K562 (cell line): ENCODE data around the gene LPIN3. TPM values are rescaled to one million over a fixed set of nuclear protein-coding genes. Genes with fewer than 3 reads are reported as not detected.

Experiments
- ATAC-seq: fragments of 200-7000 bp; cut with Tn5 transposase; 3 replicates; pipeline ENCODE4 v1.9.1; 2020; ENCODE audit warnings: moderate library complexity
- BruUV-seq: library from RNA; stranded (reverse); fragments of 400-500 nt; replicated peaks from 2 replicates; lab custom pipeline; 2021; lab: Mats Ljungman, UMichigan
- CTCF ChIA-PET: fragments of 300-600 bp; formaldehyde crosslinking; extraction: SDS; loops from one replicate; lab custom pipeline; 2021; ENCODE audit warnings: low intra/inter-chr PET ratio; lab: Yijun Ruan, JAX
- POLR2A ChIA-PET: fragments of 300-600, 350-650 bp; sonication (Branson Sonifier 250); formaldehyde crosslinking; extraction: SDS; loops from one replicate; lab custom pipeline; 2021; ENCODE audit warnings: antibody characterized with exemption, inconsistent platforms; lab: Yijun Ruan, JAX
- DNase-seq, 4 experiments: peaks; one replicate each; pipeline versions ENCODE4 v3.0.0 to v3.0.0-alpha.2; 2011 to 2018; ENCODE audit warnings: low spot score in 3 of 4, mixed read lengths in 3 of 4; ENCODE audit errors: extremely low read depth in 1 of 4
- FAIRE-seq: peaks from 2 replicates; lab custom pipeline; 2011; peaks lifted over from hg19 to GRCh38; lab: Jason Lieb, UNC
- H2AFZ ChIP-seq: 2 replicates; pipeline ENCODE4 v1.6.0; 2011; ENCODE audit warnings: low read depth, low read length, control low read depth, inconsistent platforms
- H3K27ac ChIP-seq: fragments of 200-600 bp; 3 replicates; pipeline ENCODE4 v1.8.0; 2011; ENCODE audit warnings: low read depth, mild to moderate bottlenecking, control low read depth, inconsistent platforms, low read length, moderate library complexity, mixed read lengths; ENCODE audit errors: extremely low read depth
- H3K27me3 ChIP-seq, 2 experiments: fragments of 300-600 bp in 1 of 2; 2 replicates in 1 of 2; 3 replicates in 1 of 2; pipeline versions ENCODE4 v1.6.0 to v1.8.0; 2011; ENCODE audit warnings: inconsistent platforms in 2 of 2, low read length in 2 of 2, mild to moderate bottlenecking in 1 of 2, mixed read lengths in 1 of 2, moderate library complexity in 1 of 2; ENCODE audit not compliant: control insufficient read depth in 2 of 2, insufficient read depth in 2 of 2
- H3K36me3 ChIP-seq: fragments of 300-600 bp; 3 replicates; pipeline ENCODE4 v1.8.0; 2011; ENCODE audit warnings: mild to moderate bottlenecking, low read length, inconsistent platforms; ENCODE audit not compliant: control insufficient read depth, insufficient read depth
- H3K4me1 ChIP-seq, 2 experiments: fragments of 200-600 bp in 1 of 2; replicated peaks in 1 of 2; 2 replicates in 1 of 2; 3 replicates in 1 of 2; pipeline versions ENCODE4 v1.5.1 to v1.8.0; 2011; ENCODE audit warnings: inconsistent platforms in 2 of 2, low read length in 2 of 2, mild to moderate bottlenecking in 1 of 2, mixed read lengths in 1 of 2, moderate library complexity in 1 of 2; ENCODE audit not compliant: control insufficient read depth in 2 of 2, insufficient read depth in 2 of 2
- H3K4me2 ChIP-seq: 2 replicates; pipeline ENCODE4 v1.6.1; 2011; ENCODE audit warnings: low read length, control low read depth, inconsistent platforms, mixed read lengths; ENCODE audit not compliant: insufficient read depth
- H3K4me3 ChIP-seq: fragments of 200-600 bp; sonication (generic), shearing (Covaris generic); 2 replicates; pipeline ENCODE4 v1.5.1; 2016; ENCODE audit warnings: control low read depth, inconsistent platforms
- H3K79me2 ChIP-seq: fragments of 200-600 bp; 3 replicates; pipeline ENCODE4 v1.8.0; 2011; ENCODE audit warnings: low read length, inconsistent platforms; ENCODE audit not compliant: control insufficient read depth, insufficient read depth
- H3K9ac ChIP-seq, 2 experiments: 2 replicates each; pipeline versions ENCODE4 v1.6.0 to v1.6.1; 2011; ENCODE audit warnings: low read depth in 2 of 2, low read length in 2 of 2, control low read depth in 1 of 2, inconsistent platforms in 1 of 2, mild to moderate bottlenecking in 1 of 2, mixed read lengths in 1 of 2; ENCODE audit not compliant: insufficient read depth in 1 of 2
- H3K9me1 ChIP-seq: one replicate; pipeline ENCODE4 v1.6.0; 2011; ENCODE audit warnings: inconsistent platforms, mild to moderate bottlenecking, low read length, moderate library complexity; ENCODE audit not compliant: control insufficient read depth, insufficient read depth
- H3K9me3 ChIP-seq: replicated peaks from 2 replicates; pipeline ENCODE4 v1.5.1; 2011; ENCODE audit warnings: low read depth, low read length, inconsistent platforms; ENCODE audit not compliant: control insufficient read depth, insufficient read depth
- H4K20me1 ChIP-seq: replicated peaks from 2 replicates; pipeline ENCODE4 v1.6.1; 2011; ENCODE audit warnings: low read length, inconsistent platforms, mixed read lengths; ENCODE audit not compliant: control insufficient read depth, insufficient read depth
- BRF2 ChIP-seq: IDR thresholded peaks from 3 replicates; pipeline ENCODE4 v1.6.1; 2011; ENCODE audit warnings: borderline replicate concordance, mild to moderate bottlenecking; ENCODE audit not compliant: insufficient read length, insufficient read depth
- CBFA2T2 ChIP-seq: fragments of 450-650 bp; conservative IDR thresholded peaks from 2 replicates; pipeline ENCODE4 v1.6.1; 2017; ENCODE audit warnings: mild to moderate bottlenecking
- CBFA2T3 ChIP-seq: fragments of 450-650 bp; IDR thresholded peaks from 2 replicates; pipeline ENCODE4 v1.6.1; 2017
- CEBPG ChIP-seq, 3 experiments: fragments of 200-800 bp in 1 of 3; sonication (Bioruptor generic) in 1 of 3; sonication (generic) in 1 of 3; formaldehyde crosslinking in 1 of 3; IDR thresholded peaks in 2 of 3; conservative IDR thresholded peaks in 1 of 3; 2 replicates each; pipeline versions ENCODE4 v1.6.1 to v1.8.0; 2016 to 2022; ENCODE audit warnings: missing compliant biosample characterization in 2 of 3, missing genetic modification characterization in 2 of 3, mild to moderate bottlenecking in 1 of 3, missing genetic modification reagents in 1 of 3
- ERF ChIP-seq: fragments of 450-650 bp; formaldehyde crosslinking; IDR thresholded peaks from 2 replicates; pipeline ENCODE4 v1.4.0; 2020; ENCODE audit warnings: mild to moderate bottlenecking, mixed read lengths
- HNRNPLL ChIP-seq: fragments of 200-400 bp; formaldehyde crosslinking; IDR thresholded peaks from 2 replicates; pipeline ENCODE4 v1.6.1; 2017; ENCODE audit warnings: low read length, low read depth, mild to moderate bottlenecking; ENCODE audit not compliant: poor library complexity, severe bottlenecking
- JUND ChIP-seq, 2 experiments: IDR thresholded peaks; 2 replicates in 1 of 2; 3 replicates in 1 of 2; pipeline ENCODE4 v1.6.1; 2011; ENCODE audit warnings: borderline replicate concordance in 2 of 2, low read depth in 2 of 2, low read length in 2 of 2, improper control_type of control experiment in 1 of 2, missing biosample characterization in 1 of 2, missing genetic modification characterization in 1 of 2, missing genetic modification reagents in 1 of 2
- MAZ ChIP-seq, 2 experiments: fragments of 450-650 bp in 1 of 2; sonication (generic) in 1 of 2; formaldehyde crosslinking; IDR thresholded peaks in 1 of 2; conservative IDR thresholded peaks in 1 of 2; 2 replicates each; pipeline versions ENCODE4 v1.4.0 to v1.5.0; 2020; ENCODE audit warnings: mild to moderate bottlenecking in 1 of 2, missing genetic modification reagents in 1 of 2
- NCOR1 ChIP-seq: fragments of 450-650 bp; IDR thresholded peaks from 2 replicates; pipeline ENCODE4 v1.6.1; 2016; ENCODE audit warnings: mild to moderate bottlenecking, moderate library complexity
- POLR2AphosphoS5 ChIP-seq: IDR thresholded peaks from 2 replicates; pipeline ENCODE4 v1.6.1; 2011; ENCODE audit warnings: mild to moderate bottlenecking, low read depth, low read length, moderate library complexity; ENCODE audit not compliant: control insufficient read depth, insufficient read depth
- RHOXF2B ChIP-seq: fragments of 250-450 bp; sonication (Bioruptor Pico); conservative IDR thresholded peaks from 2 replicates; pipeline ENCODE4 v1.5.1; 2021
- RNF2 ChIP-seq: sonication (generic); IDR thresholded peaks from 2 replicates; pipeline ENCODE4 v1.6.1; 2016
- SAP30 ChIP-seq: fragments of 200-600 bp; sonication (generic); IDR thresholded peaks from 2 replicates; pipeline ENCODE4 v1.6.1; 2012; ENCODE audit warnings: borderline replicate concordance, low read depth, mild to moderate bottlenecking, moderate library complexity, low read length, control low read depth, inconsistent platforms; ENCODE audit not compliant: insufficient read depth, poor library complexity, severe bottlenecking
- SMAD4 ChIP-seq: fragments of 250-450 bp; sonication (Bioruptor Pico); conservative IDR thresholded peaks from 2 replicates; pipeline ENCODE4 v1.8.0; 2021; ENCODE audit warnings: inconsistent platforms, mild to moderate bottlenecking, moderate library complexity
- SMARCA4 ChIP-seq: fragments of 450-650 bp; IDR thresholded peaks from 2 replicates; pipeline ENCODE4 v1.6.1; 2016
- SMARCE1 ChIP-seq: fragments of 450-650 bp; IDR thresholded peaks from 2 replicates; pipeline ENCODE4 v1.7.1; 2016; ENCODE audit warnings: mild to moderate bottlenecking
- TAL1 ChIP-seq: fragments of 450-650 bp; IDR thresholded peaks from 2 replicates; pipeline ENCODE4 v1.6.1; 2016; ENCODE audit warnings: mild to moderate bottlenecking
- TBL1XR1 ChIP-seq, 2 experiments: IDR thresholded peaks; 2 replicates each; pipeline ENCODE4 v1.6.1; 2012; ENCODE audit warnings: improper control_type of control experiment in 2 of 2, low read length in 2 of 2, mild to moderate bottlenecking in 1 of 2
- TCF7 ChIP-seq: sonication (generic); IDR thresholded peaks from 2 replicates; pipeline ENCODE4 v1.6.1; 2016; ENCODE audit warnings: antibody characterized with exemption, borderline replicate concordance
- TEAD2 ChIP-seq: fragments of 450-650 bp; IDR thresholded peaks from 2 replicates; pipeline ENCODE4 v1.6.1; 2016; ENCODE audit warnings: missing genetic modification characterization, control low read depth, missing compliant biosample characterization
- TRIM24 ChIP-seq, 2 experiments: fragments of 450-650 bp; IDR thresholded peaks; 2 replicates each; pipeline ENCODE4 v1.6.1; 2016
- ZNF436 ChIP-seq: fragments of 250-450, 450-650 bp; sonication (Bioruptor Pico); formaldehyde crosslinking; IDR thresholded peaks from 2 replicates; pipeline ENCODE4 v1.7.0; 2020; ENCODE audit warnings: mild to moderate bottlenecking
- WGBS: fragments of 100-300 bp; shearing (Covaris generic); methylation state at CpG from one replicate; pipeline ENCODE4 v1.1.6; 2016; ENCODE audit warnings: low coverage, mixed read lengths; ENCODE audit not compliant: insufficient coverage; ENCODE audit errors: missing lambda C conversion rate; 5-methylcytosine and 5-hydroxymethylcytosine counted together
- in situ Hi-C: fragments of 300-500 bp; cut with MboI; formaldehyde crosslinking; loops from 4 replicates; pipeline ENCODE4 v1.15.0; 2018; ENCODE audit warnings: inconsistent platforms, mixed read lengths
- intact Hi-C: fragments of 100-400 bp; cut with micrococcal nuclease; formaldehyde crosslinking; loops from 2 replicates; pipeline ENCODE4 v1.14.2; 2022
- polyA plus RNA-seq, 8 experiments: library from polyadenylated mRNA; depleted of rRNA in 4 of 8; stranded (reverse) in 5 of 8; unstranded in 3 of 8; fragments of >200 nt; fragmentation: Nextera tagmentation in 2 of 8; fragmentation: Illumina TruSeq in 1 of 8; extraction: Ambion mirVana in 2 of 8; extraction: Trizol in 1 of 8; gene quantifications; 2 replicates each; pipeline versions ENCODE4 v1.2.1 to v1.2.3, GENCODE V29; 2011 to 2014; ENCODE audit warnings: inconsistent platforms in 1 of 8, missing spikeins in 1 of 8
- total RNA-seq, 7 experiments: library from RNA; depleted of rRNA in 6 of 7; stranded (reverse); fragments of >200 nt in 6 of 7; fragmentation: Illumina TruSeq in 2 of 7; extraction: Trizol in 2 of 7; gene quantifications; 2 replicates each; pipeline versions ENCODE4 v1.2.1 to v1.2.3, GENCODE V29; 2011 to 2021; ENCODE audit warnings: low replicate concordance in 1 of 7

LPIN3 gene
- total and polyA plus RNA-seq, 9 of the 15 experiments (the other 6 are each of a cell fraction or from before 2014, with no cell fraction given), result 2.2 to 10.4 (median 5.9) TPM

- intact Hi-C loops (no loop called here), in situ Hi-C loops (no loop called here)
- peaks cover 5% of the 10 kb centered on the region; the same call in 1 of the 3 replicates for H3K36me3 ChIP-seq
- H3K4me3 ChIP-seq, result no peak overlapping the region
- H3K79me2 ChIP-seq, result peaks cover 28% of the 10 kb centered on the region; the same call in 2 of the 3 replicates
- peaks cover 7 to 27% of the 10 kb centered on the region in 2 experiments for H3K4me1 ChIP-seq
- FAIRE-seq (peak; percentile 84), DNase-seq (peak; percentile 42 to 59 (median 54)), ATAC-seq (peak; percentile 79)
- H3K27ac ChIP-seq, result peak overlapping the region; percentile 59; the same call in 2 of the 3 replicates
- WGBS, result 18% methylated on average over 3 of the region's 3 CpGs
- H3K27me3 ChIP-seq, result no peaks in the 10 kb centered on the region
- peak overlapping the region; percentile 53 for H3K4me2 ChIP-seq
- H3K9me1 ChIP-seq, result no peaks in the 10 kb centered on the region
- no peaks in the 10 kb centered on the region for H4K20me1 ChIP-seq
- POLR2A ChIA-PET, result interaction anchor here (0.6 kb wide), 1 partner anchor 41 kb away, joined by 3 read pairs; no protein-coding TSS in a partner anchor
- BruUV-seq, result no TSS peak
- H2AFZ ChIP-seq, result peak overlapping the region; percentile 58
- CTCF ChIA-PET, result no interaction called here
- peak overlapping the region in 1 of 2 experiments; percentile 53; a peak in 2 of 4 replicates for H3K9ac ChIP-seq
- no peaks in the 10 kb centered on the region for H3K9me3 ChIP-seq
- TF ChIP-seq MAZ (CRISPR knock-in tag; conservative IDR thresholded peaks at IDR 0.05 in 1 of 2, IDR thresholded peaks at IDR 0.05 in 1 of 2) (no peak), TCF7 (no peak), CEBPG (CRISPR knock-in tag; IDR thresholded peaks at IDR 0.05) (no peak), CEBPG (tag; conservative IDR thresholded peaks at IDR 0.05 in 1 of 2, IDR thresholded peaks at IDR 0.05 in 1 of 2) (peak; percentile 32 to 35; a peak in 1 of 4 replicates), BRF2 (no peak), JUND (IDR thresholded peaks at IDR 0.05; ENCODE audit: borderline replicate concordance, low read depth, low read length) (no peak), JUND (tag; IDR thresholded peaks at IDR 0.05; ENCODE audit: borderline replicate concordance, low read depth, low read length) (0 out of 3 replicates have a peak, but pooled peaks have one; percentile 25), SMARCA4 (peak; percentile 61), CBFA2T2 (peak; percentile 55), CBFA2T3 (peak; percentile 77), ERF (no peak), TBL1XR1 (IDR thresholded peaks at IDR 0.05; ENCODE audit: low read length in 2 of 2) (no peak), SMAD4 (CRISPR knock-in tag) (no peak), ZNF436 (CRISPR knock-in tag) (no peak), RHOXF2B (CRISPR knock-in tag) (no peak), NCOR1 (peak; percentile 41; the same call in 1 of the 2 replicates), SMARCE1 (peak; percentile 44; the same call in 1 of the 2 replicates), HNRNPLL (no peak), TAL1 (peak; percentile 66), TEAD2 (no peak), POLR2AphosphoS5 (0 out of 2 replicates have a peak, but pooled peaks have one; percentile 28), SAP30 (no peak), RNF2 (no peak), TRIM24 (IDR thresholded peaks at IDR 0.05) (peak in 1 of 2 experiments; percentile 26; a peak in 1 of 4 replicates)
Measured at GRCh38 chr20:41308726-41309413, 31.8 kb upstream of the LPIN3 start.
